Adrenal gland (tissue), 5 donors: ENCODE data around the gene SHB.

Experiments used
- POLR2A ChIP-seq, 2 donors: fragments of 450-650 bp; IDR thresholded peaks; one replicate each; pipeline ENCODE4 v1.6.1; 2017; ENCODE audit warnings: antibody characterized with exemption in 2 of 2, mild to moderate bottlenecking in 2 of 2, moderate library complexity in 1 of 2
- TF ChIP-seq, protein P1 (sequence below), 6 experiments: fragments of 450-650 bp in 4 of 6; fragments of 200-600 bp in 2 of 6; sonication (generic) in 1 of 6; IDR thresholded peaks; 1 replicate in 5 of 6; 2 replicates in 1 of 6; pipeline versions ENCODE4 v1.5.1 to v1.8.0; 2016 to 2021; ENCODE audit warnings: antibody characterized with exemption in 6 of 6, mild to moderate bottlenecking in 2 of 6, moderate library complexity in 1 of 6
- donor health status: DM: no; HTN: no; CAD: no.

DNA sequence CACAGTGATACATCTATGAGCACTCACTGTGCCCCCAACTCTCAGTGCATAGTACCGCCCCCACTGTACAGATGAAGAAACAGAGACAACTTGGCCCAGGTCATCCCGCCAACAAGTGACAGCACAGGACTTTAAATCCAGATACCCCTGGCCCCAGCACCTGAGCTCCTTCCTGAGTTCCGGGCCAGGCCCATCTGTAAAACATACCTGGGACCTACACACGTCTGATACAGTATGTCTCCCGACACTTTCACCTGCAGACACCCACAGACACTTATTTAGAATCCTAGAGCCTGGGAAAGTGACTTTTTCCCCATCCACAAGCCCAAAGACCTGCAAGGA lies 104.3 kb downstream of the SHB start:
- TF ChIP-seq, protein P1, sequence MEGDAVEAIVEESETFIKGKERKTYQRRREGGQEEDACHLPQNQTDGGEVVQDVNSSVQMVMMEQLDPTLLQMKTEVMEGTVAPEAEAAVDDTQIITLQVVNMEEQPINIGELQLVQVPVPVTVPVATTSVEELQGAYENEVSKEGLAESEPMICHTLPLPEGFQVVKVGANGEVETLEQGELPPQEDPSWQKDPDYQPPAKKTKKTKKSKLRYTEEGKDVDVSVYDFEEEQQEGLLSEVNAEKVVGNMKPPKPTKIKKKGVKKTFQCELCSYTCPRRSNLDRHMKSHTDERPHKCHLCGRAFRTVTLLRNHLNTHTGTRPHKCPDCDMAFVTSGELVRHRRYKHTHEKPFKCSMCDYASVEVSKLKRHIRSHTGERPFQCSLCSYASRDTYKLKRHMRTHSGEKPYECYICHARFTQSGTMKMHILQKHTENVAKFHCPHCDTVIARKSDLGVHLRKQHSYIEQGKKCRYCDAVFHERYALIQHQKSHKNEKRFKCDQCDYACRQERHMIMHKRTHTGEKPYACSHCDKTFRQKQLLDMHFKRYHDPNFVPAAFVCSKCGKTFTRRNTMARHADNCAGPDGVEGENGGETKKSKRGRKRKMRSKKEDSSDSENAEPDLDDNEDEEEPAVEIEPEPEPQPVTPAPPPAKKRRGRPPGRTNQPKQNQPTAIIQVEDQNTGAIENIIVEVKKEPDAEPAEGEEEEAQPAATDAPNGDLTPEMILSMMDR (IDR thresholded peaks at IDR 0.05) = no peak
- TF ChIP-seq POLR2A (IDR thresholded peaks at IDR 0.05) = no peak
